PC-9 (cell line): ENCODE data around the gene GUCY1A2. TPM values are rescaled to one million over a fixed set of nuclear protein-coding genes. Genes with fewer than 3 reads are reported as not detected.

ENCODE experiments used
- BruUV-seq: library from RNA; stranded (reverse); fragments of 400-500 nt; replicated peaks from 2 replicates; lab custom pipeline; 2021; lab: Mats Ljungman, UMichigan
- CTCF ChIA-PET: fragments of 300-600 bp; sonication (Branson Sonifier 250); formaldehyde crosslinking; loops from one replicate; lab custom pipeline; 2022; ENCODE audit warnings: antibody characterized with exemption; lab: Charles Lee
- POLR2A ChIA-PET: fragments of 300-600 bp; sonication (Branson Sonifier 250); formaldehyde crosslinking; loops from one replicate; lab custom pipeline; 2022; ENCODE audit warnings: antibody characterized with exemption; ENCODE audit not compliant: unreplicated experiment; lab: Charles Lee
- DNase-seq, 2 experiments: peaks; one replicate each; pipeline versions ENCODE4 v3.0.0 to v3.0.0-alpha.2; 2015 to 2022; ENCODE audit warnings: mixed read lengths in 1 of 2
- H2AFZ ChIP-seq: fragments of 200-600 bp; sonication (generic); 2 replicates; pipeline ENCODE4 v1.8.1; 2017; ENCODE audit warnings: antibody characterized with exemption
- H3F3A ChIP-seq: fragments of 200-600 bp; sonication (generic); 2 replicates; pipeline ENCODE4 v1.8.1; 2017; ENCODE audit warnings: antibody characterized with exemption, mild to moderate bottlenecking, low read depth; ENCODE audit not compliant: insufficient read depth
- H3K27ac ChIP-seq: fragments of 200-600 bp; sonication (generic); 2 replicates; pipeline ENCODE4 v1.6.1; 2016; ENCODE audit warnings: mixed run types
- H3K27me3 ChIP-seq: fragments of 200-600 bp; sonication (generic); 2 replicates; pipeline ENCODE4 v1.6.1; 2016; ENCODE audit warnings: low read depth, mixed run types; ENCODE audit not compliant: insufficient read depth
- H3K36me3 ChIP-seq: fragments of 200-600 bp; sonication (generic); 2 replicates; pipeline ENCODE4 v1.6.1; 2016; ENCODE audit warnings: low read depth, mixed run types
- H3K4me1 ChIP-seq: fragments of 200-600 bp; sonication (generic); replicated peaks from 2 replicates; pipeline ENCODE4 v1.6.1; 2016; ENCODE audit warnings: mixed run types; ENCODE audit not compliant: insufficient read depth
- H3K4me2 ChIP-seq: fragments of 200-600 bp; sonication (generic); 2 replicates; pipeline ENCODE4 v1.6.1; 2017; ENCODE audit warnings: mixed run types
- H3K4me3 ChIP-seq: fragments of 200-600 bp; sonication (generic); 2 replicates; pipeline ENCODE4 v1.6.1; 2016; ENCODE audit warnings: mixed run types
- H3K79me2 ChIP-seq: fragments of 200-600 bp; sonication (generic); 2 replicates; pipeline ENCODE4 v1.6.1; 2017; ENCODE audit warnings: low read depth, mixed run types
- H3K9me2 ChIP-seq: fragments of 200-600 bp; sonication (generic); 2 replicates; pipeline ENCODE4 v1.8.1; 2017; ENCODE audit warnings: mild to moderate bottlenecking; ENCODE audit not compliant: insufficient read depth
- H3K9me3 ChIP-seq: fragments of 200-600 bp; sonication (generic); 2 replicates; pipeline ENCODE4 v1.8.1; 2016; ENCODE audit warnings: low read depth; ENCODE audit not compliant: insufficient read depth
- H4K20me1 ChIP-seq: fragments of 200-600 bp; sonication (generic); 2 replicates; pipeline ENCODE4 v1.8.1; 2017; ENCODE audit not compliant: insufficient read depth
- CTCF ChIP-seq: fragments of 200-600 bp; sonication (generic); conservative IDR thresholded peaks from 2 replicates; pipeline ENCODE4 v1.6.1; 2017; ENCODE audit warnings: mixed run types, antibody characterized with exemption, mild to moderate bottlenecking, moderate library complexity
- EZH2 ChIP-seq: fragments of 200-600 bp; sonication (generic); IDR thresholded peaks from 2 replicates; pipeline ENCODE4 v1.8.0; 2017; ENCODE audit warnings: antibody characterized with exemption, low read depth
- intact Hi-C: fragments of 100-400 bp; cut with micrococcal nuclease; formaldehyde crosslinking; loops from one replicate; pipeline ENCODE4 v1.10.0; 2022; ENCODE audit not compliant: unreplicated experiment
- total RNA-seq: library from RNA; stranded (reverse); gene quantifications from 2 replicates; pipeline ENCODE4 v1.2.3, GENCODE V29; 2021

Gene GUCY1A2
- total RNA-seq, 1 experiment from 2014 or later: not detected

DNA sequence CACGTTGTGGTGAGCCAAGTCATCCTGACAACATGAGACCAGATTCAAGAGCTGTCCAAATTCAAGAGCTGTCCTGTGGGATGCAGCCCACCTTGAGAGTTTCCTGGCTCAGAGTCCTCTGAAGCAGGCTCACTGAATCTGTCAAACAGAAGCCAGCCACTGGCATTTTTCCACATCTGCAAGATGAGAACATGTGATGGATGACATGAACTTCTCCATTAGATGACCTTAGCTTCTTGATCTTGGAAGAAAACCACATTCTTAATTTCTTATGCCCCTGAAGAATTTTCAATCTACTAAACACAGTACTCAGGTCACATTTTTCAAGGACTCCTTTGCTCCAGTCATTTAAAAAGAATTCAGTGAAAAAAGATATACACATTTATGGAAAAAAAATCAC is 291.0 kb downstream of the GUCY1A2 start:
- no peaks in the 10 kb centered on the region for H3K27me3 ChIP-seq
- H3K4me3 ChIP-seq: no peak overlapping the region
- no TSS peak for BruUV-seq
- H3K9me2 ChIP-seq: no peaks in the 10 kb centered on the region
- H3K36me3 ChIP-seq: no peaks in the 10 kb centered on the region
- H3K27ac ChIP-seq: no peak overlapping the region
- no peak for TF ChIP-seq EZH2
- no peak for TF ChIP-seq CTCF
- ChIA-PET CTCF (no interaction called here), POLR2A (no interaction called here)
- H3F3A ChIP-seq: no peaks in the 10 kb centered on the region
- no peaks in the 10 kb centered on the region for H3K4me1 ChIP-seq
- H3K4me2 ChIP-seq: no peak overlapping the region
- H3K9me3 ChIP-seq: no peaks in the 10 kb centered on the region
- H4K20me1 ChIP-seq: no peaks in the 10 kb centered on the region
- intact Hi-C loops: no loop called here
- H2AFZ ChIP-seq: no peak overlapping the region
- no peak for DNase-seq
- no peaks in the 10 kb centered on the region for H3K79me2 ChIP-seq

GRCh38 chr11:106724293-106724892 is 293.9 kb downstream of the GUCY1A2 start:
- H3K9me3 ChIP-seq: no peaks in the 10 kb centered on the region
- H3K4me2 ChIP-seq: no peak overlapping the region
- H3K27ac ChIP-seq: no peak overlapping the region
- no peaks in the 10 kb centered on the region for H3K27me3 ChIP-seq
- no peaks in the 10 kb centered on the region for H3F3A ChIP-seq
- no TSS peak for BruUV-seq
- TF ChIP-seq EZH2 (no peak), CTCF (no peak)
- ChIA-PET CTCF (no interaction called here), POLR2A (no interaction called here)
- no peaks in the 10 kb centered on the region for H3K36me3 ChIP-seq
- H4K20me1 ChIP-seq: no peaks in the 10 kb centered on the region
- H3K9me2 ChIP-seq: no peaks in the 10 kb centered on the region
- H3K79me2 ChIP-seq: no peaks in the 10 kb centered on the region
- intact Hi-C loops: no loop called here
- H3K4me1 ChIP-seq: no peaks in the 10 kb centered on the region
- H3K4me3 ChIP-seq: no peak overlapping the region
- H2AFZ ChIP-seq: no peak overlapping the region
- no peak for DNase-seq

DNA sequence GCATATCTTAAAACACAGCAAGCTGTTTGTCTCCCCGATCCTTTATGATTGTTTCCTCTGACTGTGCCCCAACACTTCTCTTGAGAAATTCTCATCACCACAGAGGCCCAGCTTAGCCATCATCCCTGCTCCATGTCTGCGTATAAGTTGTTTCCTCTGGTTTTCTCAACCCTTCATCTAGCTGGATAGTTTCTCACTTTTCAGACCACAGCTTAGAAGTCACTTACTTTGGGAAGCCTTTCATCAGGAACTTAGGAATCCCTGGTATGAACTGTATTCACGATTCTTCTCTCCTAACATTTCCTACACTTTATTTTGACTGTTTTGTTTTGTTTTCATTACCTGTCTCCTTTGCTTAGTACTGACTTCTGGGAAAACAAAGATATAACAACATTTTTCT is 295.2 kb downstream of the GUCY1A2 start:
- Histone ChIP-seq H3K36me3 (no peaks in the 10 kb centered on the region), H3F3A (no peaks in the 10 kb centered on the region), H3K4me1 (no peaks in the 10 kb centered on the region), H4K20me1 (no peaks in the 10 kb centered on the region), H3K9me3 (no peaks in the 10 kb centered on the region), H3K4me2 (no peak overlapping the region), H3K9me2 (no peaks in the 10 kb centered on the region), H3K27ac (no peak overlapping the region), H2AFZ (no peak overlapping the region), H3K27me3 (no peaks in the 10 kb centered on the region), H3K4me3 (no peak overlapping the region), H3K79me2 (no peaks in the 10 kb centered on the region)
- no peak for DNase-seq
- no TSS peak for BruUV-seq
- ChIA-PET POLR2A (no interaction called here), CTCF (no interaction called here)
- no peak for TF ChIP-seq EZH2
- no peak for TF ChIP-seq CTCF
- intact Hi-C loops: no loop called here
